ENCODE measurements around the gene FILIP1.

Gene FILIP1

GRCh38 chr6:75494290-75494689 lies 690 bp upstream of the FILIP1 start:
- no peak for DNase-seq

DNA sequence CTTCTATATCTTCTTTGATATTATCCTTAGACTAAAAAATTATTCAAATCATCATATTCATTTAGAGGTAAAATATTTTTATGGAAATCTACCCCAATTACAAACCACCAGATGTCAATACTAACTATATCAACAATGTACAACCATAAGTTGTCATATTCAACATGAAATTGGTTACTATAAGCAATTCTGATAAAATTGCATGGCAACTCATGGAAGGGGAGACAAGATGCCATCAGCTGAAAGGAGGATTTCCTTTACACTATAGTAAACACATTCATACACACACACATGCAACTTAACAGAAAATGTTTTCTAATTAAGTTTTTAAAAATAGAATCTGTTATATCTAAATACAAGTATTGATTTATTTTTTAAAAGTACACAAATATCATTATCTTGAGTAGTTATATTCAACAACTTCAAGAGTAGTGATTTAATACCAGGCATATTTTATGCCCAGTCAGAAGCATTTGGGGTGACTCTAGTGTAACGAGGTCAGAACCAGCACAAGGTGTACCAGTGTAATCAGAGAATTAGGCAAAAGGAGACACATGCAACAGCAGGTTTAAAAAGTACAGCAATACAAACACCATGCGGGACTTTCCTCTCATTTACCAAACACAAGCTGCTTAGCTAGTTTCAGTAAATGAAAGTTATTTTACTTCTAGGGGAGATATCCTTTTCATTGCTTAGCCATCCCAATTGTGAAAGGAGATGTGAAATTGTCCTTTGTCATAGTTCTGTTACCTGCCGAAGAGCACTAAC lies 1.0 kb downstream of the FILIP1 start:
- DNase-seq: no peak

DNA sequence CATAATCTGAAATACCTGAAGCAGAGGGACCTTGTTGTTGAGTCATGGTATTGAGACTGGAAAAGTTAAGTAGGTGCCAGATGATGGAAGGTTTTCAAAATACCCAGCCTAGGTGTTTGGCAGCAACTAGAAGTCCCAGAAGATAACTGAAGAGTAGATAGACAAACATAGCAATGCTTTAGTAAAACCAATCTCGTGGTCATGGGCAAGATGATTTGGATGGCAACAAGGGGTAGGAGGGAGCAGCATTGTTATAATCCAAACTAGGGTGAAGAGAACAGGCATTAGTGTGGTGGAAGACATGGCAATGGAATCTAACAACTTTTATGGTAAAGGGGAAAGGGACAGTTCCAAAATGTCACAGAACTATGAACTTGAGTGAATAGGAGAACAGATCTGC lies 2.3 kb downstream of the FILIP1 start:
- DNase-seq: no peak

DNA sequence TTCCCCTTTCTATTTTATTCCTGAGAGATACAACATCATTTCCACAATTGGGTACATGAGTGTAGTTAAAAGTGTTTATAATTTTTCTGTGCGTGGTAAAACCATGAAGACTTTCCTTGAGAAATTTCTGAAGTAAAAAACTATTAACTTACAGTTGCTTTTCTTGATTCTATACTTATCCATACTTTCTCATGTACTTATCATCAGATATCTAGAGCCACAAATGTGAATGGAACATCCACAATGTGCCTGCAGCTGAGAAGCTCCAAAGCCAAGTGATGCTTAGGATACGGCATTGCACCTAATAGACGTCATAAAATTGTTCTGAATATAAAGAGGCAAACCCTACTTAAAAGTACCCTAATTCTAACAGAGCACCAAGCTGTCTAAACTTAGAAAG lies 2.9 kb downstream of the FILIP1 start:
- DNase-seq: no peak

GRCh38 chr6:75489025-75489424 lies 4.6 kb downstream of the FILIP1 start:
- no peak for DNase-seq

- DNase-seq: no peak
Measured at GRCh38 chr6:75488033-75488432, 5.6 kb downstream of the FILIP1 start.

DNA sequence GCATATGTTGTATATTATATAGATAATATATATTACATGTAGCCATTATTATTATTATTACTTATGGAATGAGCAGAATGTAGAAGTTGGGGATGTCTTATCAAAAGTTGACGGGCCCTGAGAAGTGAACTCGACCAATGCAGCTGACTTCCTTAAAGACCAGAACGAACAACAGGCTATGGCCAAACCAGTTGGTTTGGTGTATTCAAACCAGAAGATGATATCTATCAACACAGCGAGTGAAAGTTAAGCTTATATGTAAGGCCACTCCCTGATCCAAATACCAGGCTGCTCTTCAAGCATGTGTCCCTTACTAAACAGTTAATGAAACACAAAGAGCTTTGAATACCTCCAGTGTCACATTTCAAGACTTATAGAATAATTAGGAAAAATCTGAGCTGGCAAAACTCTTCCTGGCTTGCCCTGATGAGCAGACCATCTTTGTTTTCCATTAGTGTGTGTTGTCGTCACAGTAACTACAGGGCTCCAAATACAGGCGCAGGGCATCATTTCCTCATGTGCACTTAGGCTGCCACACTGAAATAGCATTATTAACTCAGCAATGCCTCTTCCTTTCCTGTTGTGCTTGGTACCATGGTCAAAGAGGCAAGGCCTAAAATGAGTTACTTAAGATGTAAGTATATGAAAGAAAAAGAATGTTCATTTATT lies 6.6 kb downstream of the FILIP1 start:
- DNase-seq: no peak

GRCh38 chr6:75484535-75484934 lies 9.1 kb downstream of the FILIP1 start:
- DNase-seq: no peak

GRCh38 chr6:75483136-75483952 lies 10.3 kb downstream of the FILIP1 start:
- DNase-seq: no peak

DNA sequence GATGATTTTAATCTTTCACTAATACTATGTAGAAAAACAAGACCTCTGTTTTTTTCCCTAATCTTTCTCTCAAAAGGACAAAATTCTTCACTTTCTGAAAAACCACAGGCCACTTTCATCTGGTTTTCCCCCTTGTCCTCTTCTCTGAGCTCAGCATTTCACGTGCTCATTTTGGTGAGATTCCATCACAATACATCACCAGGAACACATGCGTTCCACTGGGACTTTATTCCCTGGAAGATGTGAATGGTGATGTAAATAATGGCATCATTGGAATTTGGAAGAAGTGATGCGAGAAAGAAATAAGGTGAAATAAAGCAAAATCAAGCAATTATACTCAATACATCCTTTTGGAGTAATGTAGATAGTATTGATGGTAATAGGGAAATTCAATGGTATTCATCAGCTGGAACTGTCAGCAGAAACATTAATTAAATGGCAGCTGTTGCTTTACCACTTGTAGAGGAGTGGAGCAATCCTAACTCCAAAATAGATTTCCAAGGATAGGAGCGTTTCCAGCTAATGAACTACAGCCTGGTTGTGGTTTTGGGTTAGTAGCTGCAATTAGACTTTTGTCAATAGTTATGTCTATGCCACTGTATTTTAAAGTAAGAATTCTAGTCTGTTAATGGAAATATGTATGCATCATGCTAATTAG lies 11.5 kb downstream of the FILIP1 start:
- DNase-seq: no peak

DNA sequence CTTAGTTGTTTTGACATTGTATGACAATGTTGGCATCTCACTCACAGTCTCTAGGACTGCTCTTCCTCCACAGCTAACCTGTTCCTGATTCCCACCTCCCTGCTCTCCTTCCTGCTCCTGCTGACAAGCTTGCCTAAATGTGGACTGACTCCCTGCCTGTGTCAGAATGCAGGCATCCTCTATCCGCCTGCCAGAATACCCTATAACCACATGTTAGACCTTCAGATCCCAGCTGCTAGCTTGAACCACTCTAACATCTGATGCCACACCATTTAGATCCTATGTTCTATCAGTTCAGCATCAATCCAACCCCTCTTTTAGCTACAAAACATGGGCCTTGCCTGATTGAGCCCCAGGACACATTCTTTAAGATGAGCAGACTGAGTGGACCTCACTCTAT lies 12.2 kb downstream of the FILIP1 start:
- DNase-seq: no peak

DNA sequence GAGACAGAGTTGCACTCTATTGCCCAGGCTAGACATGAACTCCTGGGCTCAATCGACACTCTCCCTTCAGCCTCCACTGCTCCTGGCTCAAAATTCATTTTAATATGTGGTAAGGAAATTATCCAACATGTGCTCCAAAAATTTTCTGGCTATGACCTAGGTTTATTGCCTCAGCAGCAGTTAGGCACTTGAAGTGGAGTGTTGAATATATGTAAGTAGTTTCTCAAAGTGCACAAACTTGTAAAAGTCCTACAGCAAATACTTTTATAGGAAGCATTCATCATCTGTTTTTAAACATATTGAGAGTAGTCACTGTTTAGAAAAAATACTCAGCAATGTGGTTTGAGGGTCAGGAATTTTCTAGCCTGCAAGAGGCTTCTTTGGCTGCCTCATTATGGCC lies 13.2 kb downstream of the FILIP1 start:
- no peak for DNase-seq

DNA sequence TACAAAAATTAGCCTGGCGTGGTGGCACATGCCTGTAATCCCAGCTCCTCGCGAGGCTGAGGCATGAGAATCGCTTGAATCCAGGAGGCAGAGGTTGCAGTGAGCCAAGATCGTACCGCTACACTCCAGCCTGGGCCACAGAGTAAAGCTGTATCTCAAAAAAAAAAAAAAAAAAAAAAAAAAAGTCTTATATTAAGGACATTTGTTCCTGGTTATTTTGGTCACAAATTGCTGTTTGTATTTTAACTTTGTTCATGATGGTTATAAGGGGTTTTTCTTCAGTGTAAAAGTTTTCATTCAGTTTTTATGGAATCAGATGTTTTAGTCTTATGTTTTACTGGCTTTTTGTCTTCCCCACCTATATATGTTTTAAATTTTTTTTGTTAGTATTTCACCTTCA lies 13.9 kb downstream of the FILIP1 start:
- DNase-seq: no peak

DNA sequence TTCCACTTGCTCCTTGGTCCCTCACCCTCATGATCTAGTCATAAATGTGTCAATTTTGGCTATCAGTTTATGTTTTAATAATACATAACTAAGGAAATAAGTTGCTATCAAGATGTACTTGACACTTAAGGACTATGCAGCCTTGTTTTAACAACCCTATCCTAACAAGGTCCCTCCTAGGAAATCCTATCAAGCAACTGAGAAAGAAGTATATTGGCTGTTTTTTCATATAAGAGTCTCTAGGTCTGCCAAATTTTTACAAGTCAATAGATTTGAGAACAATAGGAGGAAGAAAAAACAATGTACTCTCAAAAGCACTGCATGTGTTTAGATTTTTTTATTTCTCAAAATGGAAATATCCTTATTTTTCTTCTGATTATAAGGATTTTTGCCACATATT lies 14.7 kb downstream of the FILIP1 start:
- no peak for DNase-seq

DNA sequence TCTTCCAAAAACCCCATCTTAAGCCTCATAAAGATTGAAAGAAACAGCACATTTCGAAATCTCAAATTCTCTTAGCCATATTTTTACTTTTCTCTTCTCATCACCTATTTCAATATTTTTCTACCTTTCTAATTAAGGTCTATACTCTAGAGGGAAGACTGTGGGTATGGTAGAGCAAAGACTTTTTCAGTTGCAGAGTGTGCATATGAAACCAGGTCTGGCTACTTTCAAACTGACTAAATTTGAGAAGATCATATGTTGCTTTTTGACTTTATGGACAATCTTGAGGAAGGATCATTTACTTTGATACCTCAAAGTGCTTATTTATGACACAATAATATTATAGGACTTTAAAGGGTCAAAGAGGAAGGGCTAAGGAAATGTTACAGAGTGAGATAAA lies 20.7 kb downstream of the FILIP1 start:
- DNase-seq: no peak

DNA sequence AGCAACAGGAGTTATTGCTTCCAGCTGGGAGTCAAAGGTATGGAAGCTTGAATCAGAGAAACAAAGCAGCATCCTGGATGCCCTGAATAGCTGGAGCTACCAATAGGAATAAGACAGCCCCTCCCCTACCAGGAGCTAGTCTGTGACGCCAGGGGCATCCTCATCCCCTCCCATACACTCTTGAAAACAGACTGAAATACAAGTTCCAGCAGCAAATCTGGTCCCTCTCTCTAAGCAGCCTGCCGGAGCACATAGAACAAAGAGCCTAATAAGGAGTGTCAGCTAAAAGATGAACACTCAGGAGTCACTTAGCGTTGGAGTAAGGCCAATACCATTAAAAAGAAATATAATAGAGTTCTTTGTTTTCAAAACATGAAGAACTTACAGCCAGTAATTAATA lies 25.6 kb downstream of the FILIP1 start:
- DNase-seq: no peak

GRCh38 chr6:75467284-75467683 lies 26.3 kb downstream of the FILIP1 start:
- DNase-seq: no peak

DNA sequence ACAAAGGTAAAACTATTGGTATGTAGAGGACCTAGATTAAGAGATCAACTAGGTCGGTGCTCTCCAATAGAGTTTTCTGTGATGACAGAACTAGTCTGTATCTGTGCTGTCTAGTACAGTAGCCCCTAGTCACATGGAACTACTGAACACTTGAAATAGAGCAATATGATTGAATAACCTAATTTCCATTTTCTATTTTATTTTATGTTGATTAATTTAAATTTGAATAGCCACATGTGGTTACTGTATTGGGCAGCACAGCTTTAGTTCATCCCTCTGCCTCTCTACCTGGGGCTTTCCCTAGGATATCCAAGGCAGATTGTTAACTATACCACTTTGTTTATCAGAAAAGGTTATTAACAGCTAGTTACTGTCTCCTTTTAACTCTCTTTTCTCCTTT lies 27.0 kb downstream of the FILIP1 start:
- no peak for DNase-seq

GRCh38 chr6:75463908-75464307 lies 29.7 kb downstream of the FILIP1 start:
- no peak for DNase-seq

DNA sequence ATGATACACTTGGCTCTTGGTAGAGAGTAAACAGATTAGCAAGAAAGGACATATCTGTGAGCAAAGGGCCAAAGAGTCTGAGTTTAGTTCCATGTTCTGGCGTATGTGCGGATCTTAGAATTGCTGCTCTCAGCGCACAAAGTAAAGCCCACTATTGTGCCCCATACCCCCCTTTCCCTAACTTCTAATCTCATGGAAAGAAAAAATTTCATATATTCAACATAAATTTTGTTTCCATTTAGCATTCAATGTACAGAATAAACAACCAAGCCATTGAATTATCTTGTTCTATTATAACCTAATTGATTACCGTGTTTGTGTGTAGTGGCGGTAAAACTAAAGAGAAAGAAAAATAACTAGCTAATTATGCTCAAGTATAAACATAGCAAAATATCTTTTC lies 30.5 kb downstream of the FILIP1 start:
- no peak for DNase-seq

GRCh38 chr6:75460681-75461080 lies 32.9 kb downstream of the FILIP1 start:
- DNase-seq: no peak

GRCh38 chr6:75458895-75459294 lies 34.7 kb downstream of the FILIP1 start:
- DNase-seq: no peak

DNA sequence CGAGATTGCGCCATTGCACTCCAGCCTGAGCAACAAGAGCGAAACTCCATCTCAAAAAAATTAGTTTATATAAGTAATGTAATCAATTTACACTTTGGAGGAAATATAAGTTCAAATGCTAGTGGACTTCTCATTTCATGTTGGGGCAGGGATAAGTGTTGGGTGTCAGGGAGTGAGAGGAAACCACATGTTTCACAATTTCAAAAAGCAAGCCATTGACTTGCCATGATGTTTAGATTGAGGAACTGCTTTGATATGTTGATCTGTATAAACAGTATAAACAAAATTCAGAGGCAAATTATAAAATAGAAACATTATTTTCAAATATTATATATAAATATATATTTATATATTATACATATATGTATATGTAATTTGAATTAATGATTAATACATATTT lies 42.7 kb downstream of the FILIP1 start:
- DNase-seq: no peak
